ENCODE measurements around the gene USP19.

The USP19 gene

DNA sequence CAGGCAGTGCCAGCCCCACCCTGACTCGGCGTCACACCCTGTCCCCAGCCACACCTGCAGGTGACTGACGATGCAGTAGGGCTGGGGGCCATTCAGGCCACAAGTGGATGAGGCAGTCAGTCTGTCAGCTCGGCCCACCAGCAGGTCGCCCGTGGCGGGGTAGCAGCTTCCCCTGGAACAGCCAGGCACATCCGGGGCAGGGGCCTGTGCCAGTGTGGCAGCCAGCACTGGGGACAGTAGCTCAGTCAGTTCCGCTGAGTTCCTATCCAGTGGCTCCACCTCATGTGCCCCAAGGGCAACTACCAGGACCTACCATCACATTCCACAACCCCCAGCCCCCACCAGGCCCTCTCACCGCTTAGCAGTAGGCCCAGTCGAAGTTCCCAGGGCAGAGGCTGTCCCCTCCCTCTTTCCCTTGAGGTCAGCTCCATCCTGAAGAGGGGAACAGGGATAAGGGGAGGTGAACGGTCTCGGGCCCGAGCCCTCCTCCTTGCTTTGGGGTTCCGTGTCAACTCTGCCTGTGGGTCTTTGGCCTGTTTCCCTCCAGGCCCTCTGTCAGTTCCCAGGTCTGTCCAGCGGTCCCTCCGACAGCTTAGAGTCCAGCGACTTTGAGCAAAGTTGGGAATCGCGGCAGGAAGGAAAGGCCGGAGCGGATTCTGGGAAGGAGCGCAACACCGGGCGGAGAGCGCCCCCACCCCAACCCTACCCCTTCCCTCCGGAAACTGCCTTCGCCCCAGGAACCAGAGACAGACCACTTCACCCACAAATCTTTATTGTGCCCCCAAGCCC, 12.0 kb upstream of the USP19 start, which contains the start of gene LAMB2:
LAMB2 (minus strand) TSS at position 614 of the 789 bp plus-strand sequence; CDS start at position 431, 183 bp downstream.
- no peak for DNase-seq (ENCODE audit: low read depth)

DNA sequence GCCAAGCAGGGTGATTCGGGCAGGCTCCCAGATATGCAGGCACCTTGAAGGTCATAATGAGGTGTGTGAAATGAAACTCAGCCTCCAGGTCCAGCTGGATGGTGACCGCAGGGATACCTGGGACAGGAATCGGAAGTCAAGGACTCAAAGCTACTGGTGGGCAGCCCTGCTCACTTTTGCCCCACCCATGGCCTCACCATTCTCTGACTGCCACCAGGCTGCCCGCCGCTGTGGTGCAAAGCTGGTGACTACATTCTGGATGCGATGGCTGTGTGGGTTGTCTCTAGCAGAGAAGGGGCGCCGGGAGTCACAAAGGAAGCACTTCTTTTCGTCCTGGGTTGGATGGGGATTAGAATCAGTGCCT, 11.4 kb upstream of the USP19 start:
- no peak for DNase-seq (ENCODE audit: low read depth)

DNA sequence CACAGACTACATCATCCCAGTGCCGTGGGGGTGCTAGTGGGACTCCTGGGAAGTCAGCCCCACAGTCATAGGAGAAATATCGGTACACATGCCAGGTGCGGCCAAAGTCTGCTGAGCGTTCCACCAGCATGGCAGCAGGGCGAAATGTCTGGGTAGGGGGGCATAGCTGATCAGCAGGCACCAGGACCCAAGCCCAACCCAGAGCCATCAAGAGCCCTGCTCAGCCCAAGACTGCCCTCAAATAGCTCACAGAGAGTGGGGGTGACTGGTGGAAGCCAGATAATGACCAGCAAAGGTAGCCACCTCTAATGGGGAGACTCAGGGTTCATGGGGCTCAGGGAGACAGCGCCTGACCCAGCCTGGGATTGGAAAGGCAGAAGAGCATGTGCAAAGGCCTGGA, 11.0 kb upstream of the USP19 start:
- DNase-seq (ENCODE audit: low read depth): no peak

DNA sequence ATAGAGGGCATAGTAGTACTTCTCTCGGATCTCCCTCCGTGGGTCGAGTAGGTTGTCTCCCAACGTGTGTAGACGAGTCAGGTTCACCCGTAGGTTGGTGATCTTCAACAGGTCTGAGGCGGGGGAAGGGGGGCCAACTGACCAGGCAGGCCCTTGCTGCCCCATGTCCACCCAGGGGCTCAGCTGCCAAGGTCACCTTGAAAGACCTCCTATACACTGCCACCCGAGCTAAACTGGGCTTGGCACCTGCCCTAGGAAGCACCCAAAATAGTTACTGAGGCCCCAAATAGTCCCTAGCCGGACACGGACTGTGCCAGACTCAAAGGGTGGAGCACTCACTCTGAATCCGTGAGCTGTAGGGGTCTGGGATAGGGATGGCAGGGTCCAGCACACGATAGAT, 10.4 kb upstream of the USP19 start:
- no peak for DNase-seq (ENCODE audit: low read depth)

DNA sequence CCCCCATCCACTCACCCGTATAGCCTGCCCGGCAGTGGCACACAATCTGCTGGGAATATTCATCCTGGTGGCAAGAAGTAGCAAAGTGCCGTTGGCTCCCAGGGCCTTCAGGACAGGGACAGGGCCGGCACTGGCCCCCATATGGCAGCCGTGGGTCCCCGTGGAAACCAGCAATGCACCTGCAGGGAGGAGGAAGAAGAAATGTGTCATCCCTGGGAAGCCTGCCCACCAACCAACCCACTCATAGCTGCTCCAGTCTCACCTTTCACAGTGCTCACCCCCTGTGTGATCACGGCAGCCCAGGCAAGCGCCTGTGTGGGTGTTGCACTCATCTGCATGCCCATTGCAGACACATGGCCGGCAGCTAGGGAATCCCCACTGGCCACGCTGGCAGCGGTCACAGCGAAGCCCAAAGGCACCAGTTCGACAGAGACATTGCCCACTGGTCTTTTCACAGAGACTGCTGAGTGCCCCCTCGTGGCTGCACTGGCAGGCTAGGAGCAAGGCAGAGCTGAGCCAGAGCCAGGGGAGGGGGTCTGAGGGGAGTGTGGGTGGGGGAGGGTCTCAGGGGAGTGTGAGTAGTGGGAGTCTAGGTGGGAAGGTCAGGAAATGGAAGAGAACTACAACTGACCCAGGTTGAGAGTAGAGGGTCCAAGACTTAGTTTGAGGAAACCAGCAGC, 4.5 kb upstream of the USP19 start:
- DNase-seq (ENCODE audit: low read depth): no peak

DNA sequence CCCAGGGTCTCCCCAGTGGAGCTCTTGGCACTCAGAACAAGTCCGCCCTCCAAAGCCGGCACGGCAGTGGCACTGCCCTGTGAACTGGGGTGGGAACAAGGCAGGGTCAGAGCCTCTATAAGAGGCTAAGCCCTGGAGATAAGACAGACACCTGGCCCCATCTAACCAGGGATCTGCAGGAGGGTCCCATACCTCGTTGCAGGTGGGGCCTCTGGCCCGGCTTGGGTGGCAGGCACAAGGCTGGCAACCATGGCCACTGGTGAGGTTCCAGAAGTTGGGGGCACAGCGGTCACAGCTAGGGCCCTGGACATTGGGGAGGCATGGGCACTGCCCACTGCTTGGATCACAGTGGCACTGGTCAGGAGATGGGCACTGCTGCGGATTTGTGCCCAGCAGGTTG, 3.6 kb upstream of the USP19 start:
- DNase-seq (ENCODE audit: low read depth): no peak

DNA sequence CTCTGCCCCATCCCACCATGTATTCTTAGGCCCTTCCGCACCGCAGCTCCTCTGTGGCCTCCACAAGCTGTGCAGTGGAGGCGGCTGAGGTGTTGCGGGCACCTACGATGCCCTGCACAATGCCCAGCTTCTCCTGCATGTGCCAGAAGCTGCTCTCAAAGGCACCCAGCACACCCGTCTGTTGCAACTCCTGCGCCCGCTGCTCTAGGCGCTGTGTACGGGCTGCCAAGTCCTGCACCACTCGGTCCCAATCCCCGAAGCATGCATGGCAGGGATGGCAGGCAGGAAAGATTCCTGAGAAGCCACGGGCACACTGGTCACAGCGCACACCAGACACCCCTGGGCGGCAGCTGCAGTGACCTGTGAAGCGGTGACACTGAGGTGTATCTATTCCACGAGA, 3.1 kb upstream of the USP19 start:
- DNase-seq (ENCODE audit: low read depth): no peak

DNA sequence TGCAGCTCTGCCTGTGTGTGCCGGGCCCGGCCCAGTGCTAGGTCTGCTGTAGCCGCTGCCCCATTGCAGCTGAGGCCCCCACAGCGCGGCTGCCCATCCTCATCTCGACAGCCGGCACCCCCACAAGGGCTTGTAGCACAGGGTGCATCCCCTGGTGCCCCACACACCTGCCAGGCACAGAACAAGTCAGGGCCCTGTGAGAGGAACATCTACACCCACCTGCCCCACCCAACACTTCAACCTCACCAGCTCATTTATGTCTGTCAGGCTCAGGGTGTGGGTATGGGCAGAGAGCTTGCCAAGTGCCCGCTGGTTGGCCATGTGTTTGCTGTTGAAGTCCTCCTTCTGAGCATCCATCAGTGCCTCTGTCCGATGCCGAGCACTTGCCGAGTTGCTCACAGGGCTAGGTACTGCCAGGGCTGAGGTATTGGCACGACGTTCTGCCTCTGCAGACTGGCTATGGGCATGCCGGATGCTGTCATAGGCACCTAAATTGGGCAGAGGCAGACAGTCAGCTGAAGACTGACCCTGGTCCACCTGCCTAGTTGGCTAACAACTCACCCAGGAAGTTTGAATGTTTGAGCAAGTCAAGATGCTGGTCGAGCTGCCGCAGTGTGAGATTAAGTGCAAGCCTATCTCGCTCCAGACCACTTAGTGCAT, 2.4 kb upstream of the USP19 start:
- no peak for DNase-seq (ENCODE audit: low read depth)

DNA sequence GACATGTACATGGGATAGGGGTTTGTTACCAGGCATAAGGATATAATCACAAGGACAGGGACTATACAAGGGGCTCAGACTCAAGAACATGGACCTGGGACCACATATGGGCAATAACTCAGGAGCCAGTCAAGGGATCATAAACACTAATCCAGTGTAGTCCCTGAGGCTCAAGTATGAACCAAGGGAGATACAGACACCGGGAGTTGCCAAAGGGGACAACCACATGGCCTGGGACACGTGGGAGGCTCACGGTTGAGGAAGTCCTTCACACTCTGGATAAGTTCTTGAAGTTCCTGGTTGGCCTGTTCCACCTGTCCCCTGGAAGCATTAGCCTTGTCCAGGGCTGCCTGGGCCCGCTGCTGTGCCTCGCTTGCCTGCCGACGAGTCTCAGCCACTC, 1.8 kb upstream of the USP19 start:
- DNase-seq (ENCODE audit: low read depth): no peak

DNA sequence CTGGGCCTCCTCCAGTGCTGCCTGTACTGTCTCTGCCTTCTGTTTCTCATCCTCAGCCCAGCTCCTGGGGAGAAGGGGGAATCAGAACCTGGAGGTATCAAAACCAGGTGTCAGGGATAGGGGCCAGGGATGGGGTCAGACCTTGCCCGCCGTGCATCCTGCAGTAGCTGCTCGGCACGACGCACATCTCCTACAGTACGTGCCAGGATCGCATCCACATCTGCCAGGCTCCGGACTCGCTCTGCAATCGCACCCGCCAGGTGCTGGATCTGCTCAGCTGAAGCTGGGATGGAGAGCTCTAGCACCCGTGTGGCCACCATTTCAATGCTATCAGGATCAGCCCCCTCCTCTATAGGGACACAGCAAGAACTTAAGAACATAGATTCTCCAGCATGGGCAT, 1.4 kb upstream of the USP19 start:
- no peak for DNase-seq (ENCODE audit: low read depth)

DNA sequence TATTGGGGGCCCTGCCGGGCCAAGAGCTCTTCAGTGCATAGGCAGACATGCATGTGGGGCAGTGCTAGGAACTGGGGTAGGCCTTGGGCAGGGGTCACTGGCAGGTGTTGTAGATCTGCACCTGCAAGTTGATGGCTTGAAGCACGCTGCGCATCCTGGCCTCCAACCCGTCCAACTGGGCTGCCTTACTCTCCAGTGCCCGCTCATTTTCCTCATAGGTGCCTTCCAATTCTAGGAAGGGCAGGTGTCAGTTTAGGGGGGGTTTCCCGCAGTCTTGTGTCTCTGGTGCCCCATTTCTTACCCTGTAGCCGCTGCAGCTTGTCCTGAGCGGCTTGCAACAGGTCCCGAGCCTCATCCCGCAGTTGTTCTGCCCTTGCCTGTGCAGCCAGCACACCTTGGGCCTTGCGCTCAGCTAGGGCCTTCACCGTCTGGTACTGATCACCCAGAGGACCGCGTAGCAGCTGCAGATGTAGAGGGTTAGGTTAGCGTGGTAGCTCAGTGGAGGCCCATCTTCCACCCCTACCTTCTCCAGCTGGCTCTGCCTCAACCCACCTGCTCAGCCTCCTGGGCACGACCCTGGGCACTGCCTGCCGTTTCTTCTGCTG, 611 bp upstream of the USP19 start:
- DNase-seq (ENCODE audit: low read depth): no peak

DNA sequence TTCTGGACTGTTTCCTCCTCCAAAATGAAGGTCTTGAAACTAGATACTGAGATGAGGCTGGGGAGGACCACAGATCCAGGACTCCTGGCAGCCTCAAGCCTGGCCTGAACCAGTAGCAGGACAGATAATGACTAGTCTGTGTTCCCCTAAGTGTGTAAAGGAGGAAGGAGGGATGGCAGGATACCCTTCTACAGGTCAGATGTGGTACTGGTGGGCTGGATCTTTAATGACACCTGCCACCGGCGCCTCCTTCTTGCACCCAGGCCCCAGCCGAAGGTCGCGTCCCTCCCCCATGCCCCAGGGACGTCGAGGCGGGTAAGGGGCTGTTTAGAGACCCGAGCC, 556 bp downstream of the USP19 start:
- no peak for DNase-seq (ENCODE audit: low read depth)

DNA sequence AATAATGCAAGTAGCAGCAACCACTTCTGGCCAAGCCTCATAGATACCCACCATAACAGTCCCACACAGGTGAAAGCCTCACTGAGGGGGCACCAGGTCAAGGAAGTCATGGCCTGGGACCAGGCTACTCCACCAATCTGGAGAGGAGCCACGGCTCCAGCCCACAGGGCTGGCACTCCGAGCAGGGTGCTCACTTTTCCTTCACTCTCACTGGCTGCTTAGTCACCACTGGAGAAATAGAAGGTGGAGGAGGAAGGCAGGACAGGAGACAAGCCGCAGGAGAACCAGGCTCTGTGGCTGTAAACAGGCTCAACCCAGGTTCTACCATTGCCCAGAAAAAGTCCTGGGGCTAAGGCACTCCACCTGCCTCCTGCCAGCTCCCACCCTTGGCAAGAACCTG, 1.2 kb downstream of the USP19 start:
- no peak for DNase-seq (ENCODE audit: low read depth)

DNA sequence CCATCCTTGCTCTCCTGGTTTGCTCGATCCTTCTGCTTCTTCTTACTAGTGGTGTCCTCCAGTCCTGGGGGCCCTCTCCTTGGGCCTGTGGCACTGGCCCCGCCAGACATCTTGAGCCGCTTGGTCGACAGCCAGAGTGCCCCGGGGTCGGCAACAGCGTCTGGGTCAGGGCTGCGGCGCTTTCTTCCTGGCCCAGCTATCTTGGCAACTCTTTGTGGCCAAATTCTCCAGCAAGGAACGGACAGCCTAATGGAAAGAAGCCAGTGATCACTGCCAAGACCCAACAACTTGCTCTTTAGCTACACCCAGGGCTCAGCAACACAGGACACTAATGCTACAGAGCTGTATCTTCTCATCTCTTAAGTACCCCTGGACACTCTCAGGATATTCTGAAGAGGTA, 1.6 kb downstream of the USP19 start:
- no peak for DNase-seq (ENCODE audit: low read depth)

DNA sequence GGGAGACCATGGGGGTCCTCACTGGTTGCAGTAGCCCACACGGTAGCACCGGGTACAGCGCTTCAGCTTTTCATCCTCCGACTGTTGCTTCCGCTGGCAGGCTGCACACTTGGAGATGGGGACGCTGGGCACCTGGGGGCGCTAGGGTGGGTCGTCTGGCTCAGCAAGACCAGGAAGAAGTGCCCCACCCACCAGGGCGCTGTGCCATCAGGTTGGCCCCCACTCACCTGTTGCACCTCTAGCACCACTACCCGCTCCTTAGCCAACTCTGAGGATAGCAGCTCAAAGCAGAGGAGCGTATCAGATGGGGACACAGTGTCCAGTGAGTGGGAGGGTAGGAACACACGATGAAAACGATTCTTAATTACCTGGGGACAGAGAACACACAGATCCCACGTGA, 8.4 kb downstream of the USP19 start:
- no peak for DNase-seq (ENCODE audit: low read depth)

DNA sequence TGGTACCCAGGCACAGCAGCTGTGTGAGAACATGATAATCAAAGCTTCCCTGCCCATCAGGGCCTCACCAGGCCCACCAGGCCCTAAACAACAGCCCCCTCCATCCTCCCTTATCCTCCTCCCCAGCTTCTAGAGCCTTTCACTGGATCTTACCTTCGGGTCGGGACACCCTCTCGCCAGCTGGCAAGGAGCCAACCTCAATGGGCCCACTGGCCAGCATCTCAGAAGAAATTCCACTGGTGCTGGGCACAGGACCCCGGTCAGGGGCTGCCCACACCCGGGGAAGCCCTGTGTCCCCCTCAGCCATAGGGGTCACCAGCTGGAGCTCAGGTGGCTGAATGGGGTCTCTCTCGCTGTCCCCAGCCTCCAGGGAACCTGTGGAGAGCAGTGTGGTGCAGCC, 9.3 kb downstream of the USP19 start:
- DNase-seq (ENCODE audit: low read depth): no peak

DNA sequence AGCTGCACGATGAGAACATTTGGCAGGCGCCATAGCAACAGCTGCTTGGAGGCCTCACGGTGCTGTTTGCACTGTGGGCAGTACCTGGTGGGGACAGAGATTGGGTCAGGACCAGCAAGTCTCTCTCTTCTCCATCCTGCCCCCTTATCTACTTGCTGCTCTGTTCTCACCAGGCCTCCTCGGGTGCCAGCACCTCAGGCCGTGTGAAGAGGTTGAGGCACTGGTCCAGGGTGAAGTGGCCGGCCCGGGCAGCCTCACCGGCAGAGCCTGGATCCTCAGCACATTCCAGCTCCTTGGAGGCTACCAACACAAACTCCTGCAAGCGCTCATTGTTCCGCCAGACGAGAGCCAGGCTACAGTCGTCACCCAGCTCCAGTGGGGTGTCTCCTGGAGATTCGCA, 9.8 kb downstream of the USP19 start:
- DNase-seq (ENCODE audit: low read depth): no peak

DNA sequence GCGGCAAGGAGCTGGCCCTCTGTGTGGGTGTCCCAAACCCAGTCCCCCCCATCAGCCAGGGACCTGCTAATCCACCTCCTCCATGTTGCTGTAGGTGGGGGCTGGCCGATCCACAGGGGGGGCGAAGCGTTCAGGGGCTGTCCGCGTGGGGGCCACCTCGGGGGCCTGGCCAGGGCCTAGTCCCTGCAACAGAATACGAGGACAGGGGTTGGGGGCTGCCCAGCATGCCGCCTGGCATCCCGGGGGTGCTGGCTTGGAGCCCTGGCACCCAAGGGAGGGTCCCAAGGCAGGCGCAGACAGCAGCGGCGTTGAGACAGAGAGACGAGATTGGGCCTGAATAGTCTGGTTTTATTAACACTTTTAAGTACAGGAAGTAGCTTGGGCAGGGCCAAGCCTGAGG, 12.3 kb downstream of the USP19 start:
- no peak for DNase-seq (ENCODE audit: low read depth)

DNA sequence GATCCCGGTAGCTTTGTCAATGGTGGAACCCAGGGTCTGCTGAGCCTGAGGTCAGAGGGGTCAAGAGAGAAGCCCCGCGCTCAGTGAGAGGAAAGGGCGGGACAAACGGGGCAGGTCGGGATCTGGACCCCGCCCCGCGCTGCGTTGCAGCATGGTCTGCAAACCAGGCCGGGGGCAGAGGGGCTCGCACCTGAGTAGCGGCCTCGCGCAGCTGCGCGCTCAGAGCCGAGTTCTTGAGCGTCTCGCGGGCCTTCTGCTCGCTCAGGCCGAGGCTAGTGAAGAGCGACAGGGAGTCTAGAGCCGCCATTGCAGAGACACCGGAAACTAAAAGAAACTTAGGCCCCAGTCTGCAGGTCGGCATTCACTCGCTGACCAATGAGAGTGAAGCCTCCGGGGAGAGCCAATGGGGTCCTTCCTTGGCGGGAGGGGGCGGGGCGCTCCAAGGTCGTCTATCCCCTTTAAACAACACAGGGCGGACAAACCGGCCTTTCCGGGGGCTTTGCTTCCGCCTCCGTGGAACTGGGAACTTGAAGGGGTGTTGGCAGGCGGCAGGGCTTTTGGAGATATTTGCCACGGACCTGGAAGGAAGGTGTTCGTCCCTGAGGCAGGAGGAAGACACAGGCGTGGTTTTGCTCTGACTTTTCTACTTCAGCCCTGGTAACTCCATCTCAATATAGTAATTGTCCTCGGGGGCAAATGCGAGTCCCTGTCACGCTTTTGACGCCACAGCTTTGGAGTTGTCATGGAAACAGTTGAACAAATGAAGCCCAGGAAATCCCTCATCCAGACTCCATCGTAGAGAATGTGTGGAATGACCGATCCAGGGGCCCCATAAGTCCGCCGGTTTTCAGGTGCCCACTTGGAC, 16.0 kb downstream of the USP19 start, which contains the start of gene QARS1:
QARS1 (minus strand) TSS at position 331 of the 865 bp plus-strand sequence; CDS start at position 307, 24 bp downstream.
- DNase-seq (ENCODE audit: low read depth): peak; percentile 82

DNA sequence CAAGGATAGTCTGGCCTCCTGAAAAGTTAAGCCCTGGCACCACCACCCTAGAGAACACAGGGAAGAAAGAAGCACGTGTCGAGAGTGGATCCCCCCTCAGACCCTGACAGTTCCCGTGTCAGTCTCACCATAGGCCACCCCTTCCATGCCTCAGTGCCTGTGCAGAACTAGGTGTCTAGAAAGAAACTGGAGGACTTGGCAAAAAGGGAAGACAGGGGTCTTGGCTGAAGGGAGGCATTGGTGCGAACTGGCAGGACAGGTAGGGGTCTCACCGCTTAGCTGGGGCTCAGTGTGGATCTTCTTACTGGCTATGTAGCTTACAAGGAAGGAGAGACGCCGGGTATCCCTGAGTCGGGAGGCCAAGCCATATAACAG, 16.6 kb downstream of the USP19 start:
- no peak for DNase-seq (ENCODE audit: low read depth)

DNA sequence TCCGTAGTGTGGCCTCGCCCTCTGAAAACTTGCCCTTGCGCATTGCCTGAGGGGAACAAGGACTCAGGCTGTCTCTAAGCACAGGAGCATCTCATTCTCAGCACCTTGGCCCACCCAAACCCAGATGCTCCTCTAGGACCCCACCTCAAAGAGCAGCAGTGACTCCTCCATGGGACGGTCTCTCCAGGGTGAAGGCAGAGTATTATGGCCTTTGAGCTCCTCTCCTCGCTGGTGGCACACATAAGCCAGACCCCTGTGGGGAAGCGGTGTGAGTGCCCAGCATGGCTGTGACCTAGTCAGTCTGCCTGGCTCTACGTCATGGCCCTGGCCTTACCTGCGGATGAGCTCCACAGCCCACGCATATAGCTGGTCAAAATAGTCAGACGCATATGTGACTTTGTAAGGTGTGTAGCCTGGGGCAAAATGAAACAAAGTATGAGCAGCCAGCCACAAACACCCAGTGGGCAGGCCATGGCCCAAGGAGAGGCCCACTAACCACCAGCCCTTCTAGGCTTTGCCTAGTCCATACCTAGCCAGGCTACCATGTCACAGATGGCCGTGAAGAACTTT, 20.5 kb downstream of the USP19 start:
- no peak for DNase-seq (ENCODE audit: low read depth)
